NCI-H460 (cell line): ENCODE results near the gene LRMDA. TPM values are rescaled to one million over a fixed set of nuclear protein-coding genes. Genes with fewer than 3 reads are reported as not detected.
"Not testable (repeated sequence)": the region's sequence is repeated elsewhere in the genome, so short reads cannot be mapped to it uniquely, and the experiment has no call there.

Source experiments
- DNase-seq: peaks from one replicate; pipeline ENCODE4 v3.0.0-alpha.2; 2016; ENCODE audit warnings: low read depth; ENCODE audit errors: extremely low read depth
- total RNA-seq: library from RNA; depleted of rRNA; stranded (reverse); fragments of >200 nt; shearing (Covaris generic); gene quantifications from 2 replicates; pipeline ENCODE4 v1.2.3, GENCODE V29; 2014

LRMDA gene
- total RNA-seq, 1 experiment from 2014 or later, result 0.99 TPM

GRCh38 chr10:75724047-75724446 lies 292.6 kb downstream of the LRMDA start:
- no peak for DNase-seq

DNA sequence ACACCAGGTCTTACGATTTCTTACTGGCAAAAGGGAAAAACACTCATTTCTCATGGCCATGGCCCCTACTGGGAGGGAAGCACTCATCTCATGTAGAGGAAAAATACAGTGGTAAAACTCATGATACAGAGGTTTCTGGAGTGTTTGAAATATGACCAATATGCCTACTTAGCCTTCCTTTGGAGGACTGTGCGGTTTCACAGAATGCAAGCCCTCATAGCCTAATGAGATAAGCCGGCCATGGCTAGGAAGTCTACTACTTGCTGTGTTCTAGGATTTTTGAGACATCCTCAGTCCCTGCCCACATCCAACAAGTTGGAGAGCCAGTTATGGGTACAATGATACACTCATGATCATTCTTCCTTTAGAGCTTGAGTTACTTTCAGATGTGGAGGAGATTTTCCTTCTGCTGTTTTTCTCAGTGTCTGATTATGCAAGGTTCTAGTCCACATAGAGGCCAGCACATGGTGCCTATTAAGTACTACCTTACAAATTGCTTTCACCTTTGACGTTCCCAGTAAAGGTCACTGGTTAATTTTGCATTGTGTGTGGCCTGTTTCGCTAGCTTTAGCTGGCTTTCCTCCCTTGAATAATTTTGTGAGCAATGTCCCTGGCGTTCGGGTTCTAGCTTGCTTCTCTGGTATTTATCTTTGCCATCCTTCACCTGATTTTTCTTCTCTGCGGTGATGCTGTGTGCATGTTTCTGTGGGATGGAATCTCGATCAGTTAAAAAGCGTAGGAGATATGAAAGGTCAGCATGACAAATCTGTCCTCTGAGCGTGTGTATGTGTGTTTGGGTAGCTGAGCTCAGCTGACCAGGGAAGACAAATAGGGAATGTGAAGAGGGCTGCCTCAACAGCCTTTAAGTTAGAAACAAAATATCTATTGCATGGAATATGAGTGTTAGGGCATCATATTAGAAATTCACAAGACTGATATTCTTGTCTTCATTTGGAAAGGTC lies 295.4 kb downstream of the LRMDA start:
- DNase-seq, result no peak

DNA sequence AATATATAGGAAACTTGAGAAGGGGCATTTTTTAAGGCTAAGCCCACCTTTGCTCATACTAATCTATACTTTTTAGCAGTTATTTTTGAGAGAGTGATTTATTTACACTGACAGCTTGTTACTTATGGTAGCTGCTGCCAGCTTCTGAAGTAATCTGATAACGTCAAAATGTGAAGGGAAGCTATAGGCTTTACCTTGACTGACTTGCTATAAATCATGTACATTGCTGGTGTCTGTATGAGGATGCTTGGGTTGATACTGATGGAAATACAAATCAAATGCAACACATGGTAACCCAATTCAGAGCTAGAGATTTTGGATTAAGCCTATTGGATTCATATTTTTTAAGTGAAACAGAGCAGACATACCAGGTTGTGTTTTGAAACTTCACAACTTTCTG lies 299.4 kb downstream of the LRMDA start:
- no peak for DNase-seq

DNA sequence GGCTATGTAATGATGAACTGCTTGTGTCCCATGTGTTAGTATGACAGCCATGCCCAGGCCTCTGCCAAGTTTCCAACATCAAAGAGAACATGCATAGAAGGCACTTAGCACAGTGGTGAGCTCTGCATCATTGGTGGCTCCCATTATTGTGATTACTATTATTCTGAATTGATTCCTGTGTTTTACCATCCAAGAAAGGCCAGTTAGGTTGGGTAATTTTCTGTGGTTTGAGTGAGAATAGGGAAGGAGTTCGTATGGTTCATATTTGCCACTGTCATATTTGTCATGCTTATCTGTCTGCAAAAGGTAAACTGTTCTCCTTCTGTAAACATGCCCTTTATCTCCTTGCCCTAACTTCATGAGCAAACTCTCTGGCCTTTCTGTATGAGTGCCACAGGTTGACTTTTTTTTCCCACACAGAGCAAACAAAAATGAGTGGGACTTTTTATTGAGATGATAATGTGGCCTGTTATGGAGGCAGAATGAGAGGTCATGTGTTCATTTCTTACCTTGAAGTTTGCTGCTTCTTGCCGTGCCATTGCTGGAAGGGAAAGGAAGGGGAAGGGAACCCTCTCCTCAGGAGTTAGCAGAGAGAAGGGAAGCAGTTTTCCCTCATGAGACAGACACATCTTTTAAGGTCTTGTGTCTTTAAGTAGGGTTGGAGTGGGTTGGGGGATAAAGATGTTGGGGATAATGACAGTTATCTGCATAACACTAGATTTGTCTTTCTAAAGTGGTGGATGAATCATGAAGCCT lies 301.9 kb downstream of the LRMDA start:
- DNase-seq, result no peak

DNA sequence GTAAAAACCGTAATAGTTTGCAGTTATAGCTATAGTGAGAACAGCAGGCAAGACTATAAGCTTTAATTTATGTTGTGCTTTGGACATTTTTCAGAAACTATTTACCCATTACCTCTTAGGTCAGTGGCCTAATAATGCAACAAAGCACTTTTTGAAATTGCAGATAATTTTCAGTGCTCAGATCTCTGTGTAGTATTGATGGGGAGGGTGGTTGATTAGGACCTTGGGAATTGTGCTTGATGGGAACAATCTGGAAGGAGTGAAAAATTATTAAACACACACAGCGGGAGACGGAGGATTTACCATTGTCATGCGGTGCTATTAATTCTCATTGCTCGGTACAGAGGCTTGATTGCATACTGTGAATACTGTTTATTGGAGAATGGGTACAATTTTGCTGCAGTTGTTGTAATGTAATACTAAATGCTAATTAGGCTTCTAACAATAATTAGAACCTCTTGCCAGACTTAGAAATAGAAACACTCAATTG lies 304.8 kb downstream of the LRMDA start:
- no peak for DNase-seq

DNA sequence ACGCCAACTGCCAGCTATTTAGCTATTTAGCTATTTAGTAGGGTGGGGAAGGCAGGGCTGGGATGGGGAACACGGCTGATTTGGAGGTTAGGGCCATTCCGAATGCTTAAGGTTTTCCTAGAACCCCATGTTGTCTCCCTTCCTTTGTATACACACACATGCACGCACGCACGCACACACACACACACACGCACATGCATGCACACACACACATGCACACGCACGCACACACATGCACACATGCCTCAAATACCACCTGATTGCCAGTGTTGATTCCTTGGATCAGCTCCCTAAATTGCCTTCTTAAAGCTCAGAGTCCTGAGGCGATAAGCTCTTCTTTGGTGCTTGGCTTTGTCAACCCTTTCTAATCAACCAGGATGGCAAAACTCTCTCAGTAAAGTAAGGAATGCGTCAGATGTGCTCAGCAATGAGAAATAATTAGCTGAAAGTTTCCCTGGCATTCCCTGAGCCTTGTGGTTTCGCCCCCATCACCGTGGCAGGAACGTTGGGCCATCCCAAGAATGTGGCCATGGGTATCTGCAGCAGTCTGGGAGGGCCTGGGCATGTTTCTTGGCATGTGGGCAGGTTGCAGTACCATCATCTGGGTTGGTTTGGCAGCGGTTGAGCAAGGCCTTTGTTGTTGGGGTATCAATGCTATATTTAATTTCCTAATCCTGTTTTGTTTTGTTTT lies 305.6 kb downstream of the LRMDA start:
- no peak for DNase-seq

DNA sequence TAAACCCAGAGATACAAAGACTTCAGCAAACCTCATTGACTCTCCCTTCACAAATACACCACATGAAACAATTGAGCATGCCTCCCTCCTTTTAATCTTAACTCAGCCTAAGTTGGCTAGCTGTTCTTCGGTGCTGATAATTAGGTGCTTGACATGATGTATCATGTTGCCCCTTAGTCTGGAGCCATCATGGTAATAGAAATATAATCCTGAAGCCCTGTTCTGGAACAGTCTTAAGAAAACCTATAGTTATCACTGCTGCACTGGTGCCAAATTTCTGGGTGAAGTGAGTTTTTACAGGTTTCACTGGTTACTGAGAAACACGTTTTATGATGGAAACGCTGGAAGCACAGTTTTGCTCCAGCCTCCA lies 306.1 kb downstream of the LRMDA start:
- no peak for DNase-seq

DNA sequence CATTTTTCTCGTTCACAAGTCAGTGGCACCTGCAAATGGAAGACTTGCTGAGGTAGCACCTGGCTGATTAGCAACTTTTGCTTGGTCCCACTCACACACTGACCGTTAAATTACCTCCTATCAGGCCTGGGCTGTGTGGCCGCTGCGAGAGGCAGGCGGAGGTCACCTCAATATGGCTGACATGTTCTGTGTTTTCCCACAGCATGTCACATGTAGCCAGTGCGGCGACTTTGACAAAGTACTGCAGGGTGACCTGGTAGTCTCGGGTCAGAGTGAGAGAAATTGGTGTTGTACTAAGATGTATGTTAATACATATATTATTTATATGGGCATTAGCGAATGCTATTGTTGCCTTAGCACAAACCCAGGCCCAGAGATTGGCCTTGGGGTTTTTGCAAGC lies 307.5 kb downstream of the LRMDA start:
- DNase-seq, result no peak

DNA sequence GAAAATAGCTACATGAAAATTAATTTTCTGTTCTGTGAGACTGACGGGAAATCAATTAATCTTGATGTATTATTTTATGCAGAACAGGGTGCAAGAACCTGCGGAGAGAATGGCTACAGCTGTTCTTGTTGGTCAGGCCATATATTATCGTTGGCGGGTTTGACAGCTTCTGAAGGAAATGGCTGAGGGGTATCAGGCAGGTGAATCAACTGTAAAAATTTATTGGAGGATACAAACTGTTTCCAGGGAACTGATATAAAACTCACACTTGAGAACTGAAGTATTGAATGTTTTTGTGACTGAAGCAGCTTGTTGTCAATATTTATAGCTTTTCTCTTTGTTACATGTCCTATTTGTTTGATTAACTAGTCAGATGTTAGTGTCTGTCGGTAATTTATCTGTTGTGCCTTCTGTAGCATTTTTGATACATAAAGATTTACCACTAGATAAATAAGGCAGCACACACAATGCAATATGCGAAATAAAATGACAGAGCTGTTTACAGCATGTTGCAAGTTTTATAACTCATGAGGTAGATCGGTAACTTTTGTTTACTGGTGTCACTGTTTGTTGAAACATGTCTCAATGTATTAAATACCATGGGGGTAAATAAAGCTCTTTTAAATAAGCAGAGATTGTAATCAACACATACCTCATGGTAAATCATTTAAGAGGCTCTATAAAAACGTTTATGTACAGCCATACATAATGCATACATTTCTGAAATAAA lies 308.2 kb downstream of the LRMDA start:
- no peak for DNase-seq

DNA sequence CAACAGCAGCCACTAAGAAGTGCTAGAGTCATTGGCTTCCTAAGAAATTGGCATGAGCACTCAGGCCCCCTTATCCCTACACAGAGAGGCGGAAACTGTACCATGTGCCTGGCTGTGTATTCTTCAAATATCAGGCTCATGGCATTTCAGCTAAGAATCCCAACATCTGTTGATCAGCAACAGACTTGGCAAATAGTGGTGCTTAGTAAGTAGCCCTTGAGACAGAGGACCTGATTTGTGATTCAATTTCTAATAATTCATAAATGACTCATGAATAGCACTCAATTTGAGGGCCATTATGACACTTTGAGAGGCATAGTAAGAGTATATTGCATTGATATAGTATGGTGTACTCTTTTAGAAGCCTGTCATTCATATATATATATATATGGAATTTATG lies 309.1 kb downstream of the LRMDA start:
- DNase-seq, result no peak

GRCh38 chr10:75742355-75742754 lies 310.9 kb downstream of the LRMDA start:
- no peak for DNase-seq

DNA sequence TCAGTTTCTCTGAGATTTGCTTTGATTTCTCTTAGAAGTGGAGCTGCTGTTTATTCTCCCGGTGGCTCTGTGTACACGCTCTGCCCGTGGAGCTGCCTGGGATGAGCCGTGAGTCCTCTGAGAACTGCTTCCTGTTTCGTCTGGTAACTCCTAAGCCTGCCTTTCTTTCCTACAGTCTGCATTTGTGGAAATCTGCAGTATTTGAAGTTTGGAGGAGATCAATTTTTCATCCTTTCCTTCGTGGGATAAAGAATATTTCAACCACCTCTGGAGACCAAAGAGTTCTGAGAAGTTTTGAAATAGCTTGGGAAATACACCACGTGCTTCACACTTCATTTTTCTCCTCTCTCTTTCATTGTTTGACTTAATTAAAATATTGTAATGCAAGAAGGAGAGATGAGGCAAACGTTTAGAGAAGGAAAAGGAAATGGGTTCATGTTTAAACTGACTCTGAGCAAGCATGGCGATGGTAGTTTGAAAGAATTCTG lies 311.9 kb downstream of the LRMDA start:
- no peak for DNase-seq

DNA sequence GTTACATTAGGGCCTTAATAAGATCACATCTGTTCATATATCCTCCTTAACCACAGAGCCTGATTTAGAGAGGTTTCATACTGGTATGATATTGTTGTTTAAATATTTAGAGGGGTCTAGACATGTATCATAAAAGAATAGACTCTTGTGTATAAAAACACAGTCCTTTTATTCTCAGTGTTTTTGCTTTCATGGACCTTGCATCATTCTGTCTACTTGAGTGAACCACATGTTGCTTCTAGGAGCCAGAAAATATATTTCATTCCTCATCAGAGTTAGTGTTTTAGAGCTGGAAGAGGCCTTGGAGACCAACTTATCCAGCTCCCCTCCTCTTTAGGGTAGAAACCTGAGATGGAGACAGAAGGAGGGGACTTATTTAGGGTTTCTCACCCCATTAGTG lies 312.8 kb downstream of the LRMDA start:
- no peak for DNase-seq

GRCh38 chr10:75746356-75746755 lies 314.9 kb downstream of the LRMDA start:
- no peak for DNase-seq

DNA sequence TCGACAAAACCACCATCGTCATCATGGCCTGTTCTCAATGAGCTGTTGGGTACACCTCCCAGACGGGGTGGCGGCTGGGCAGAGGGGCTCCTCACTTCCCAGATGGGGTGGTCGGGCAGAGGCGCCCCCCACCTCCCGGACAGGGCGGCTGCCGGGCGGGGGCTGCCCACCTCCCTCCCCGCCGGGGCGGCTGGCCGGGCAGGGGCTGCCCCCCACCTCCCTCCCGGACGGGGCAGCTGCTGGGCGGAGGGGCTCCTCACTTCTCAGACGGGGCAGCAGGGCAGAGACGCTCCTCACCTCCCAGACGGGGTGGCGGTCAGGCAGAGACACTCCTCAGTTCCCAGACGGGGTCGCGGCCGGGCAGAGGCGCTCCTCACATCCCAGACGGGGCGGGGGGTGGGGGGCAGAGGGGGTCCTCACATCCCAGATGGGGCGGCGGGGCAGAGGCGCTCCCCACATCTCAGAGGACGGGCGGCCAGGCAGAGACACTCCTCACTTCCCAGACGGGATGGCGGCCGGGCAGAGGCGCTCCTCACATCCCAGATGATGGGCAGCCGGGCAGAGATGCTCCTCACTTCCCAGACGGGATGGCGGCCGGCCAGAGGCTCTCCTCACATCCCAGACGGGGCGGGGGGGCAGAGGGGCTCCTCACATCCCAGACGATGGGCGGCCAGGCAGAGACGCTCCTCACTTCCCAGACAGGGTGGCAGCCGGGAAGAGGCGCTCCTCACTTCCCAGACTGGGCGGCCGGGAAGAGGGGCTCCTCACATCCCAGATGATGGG lies 318.9 kb downstream of the LRMDA start:
- DNase-seq, result not testable (repeated sequence)

GRCh38 chr10:75751232-75751631 lies 319.8 kb downstream of the LRMDA start:
- DNase-seq, result no peak

- no peak for DNase-seq
These were observed 322.2 kb downstream of the LRMDA start for GRCh38 chr10:75753621-75754020.

GRCh38 chr10:75754096-75754831 lies 322.8 kb downstream of the LRMDA start:
- DNase-seq, result no peak

GRCh38 chr10:75755528-75755927 lies 324.1 kb downstream of the LRMDA start:
- DNase-seq, result no peak
